Common myeloid progenitor, CD34-positive (primary cell): ENCODE data around the gene KCNN3.

Experiments
- CTCF ChIA-PET: fragments of 350-600 bp; sonication (Branson Sonifier 250); formaldehyde crosslinking; loops from one replicate; lab custom pipeline; 2021; ENCODE audit warnings: antibody characterized with exemption; lab: Charles Lee
- POLR2A ChIA-PET: fragments of 350-600 bp; sonication (Branson Sonifier 250); formaldehyde crosslinking; loops from one replicate; lab custom pipeline; 2021; ENCODE audit warnings: antibody characterized with exemption; lab: Charles Lee
- DNase-seq, 3 donors: peaks; one replicate each; pipeline versions ENCODE4 v3.0.0 to v3.0.0-alpha.2; 2013
- H3K27ac ChIP-seq, 2 experiments: 1 replicate in 1 of 2; 2 replicates in 1 of 2; pipeline ENCODE4 v1.7.0; 2013; ENCODE audit warnings: inconsistent platforms in 2 of 2, low read length in 2 of 2, mild to moderate bottlenecking in 2 of 2, low read depth in 1 of 2, moderate library complexity in 1 of 2; ENCODE audit not compliant: severe bottlenecking in 2 of 2, insufficient read depth in 1 of 2, poor library complexity in 1 of 2
- H3K27me3 ChIP-seq, 5 experiments: replicated peaks in 2 of 5; 1 replicate in 3 of 5; 2 replicates in 2 of 5; pipeline versions ENCODE4 v1.6.1 to v1.7.0; 2013; ENCODE audit warnings: low read length in 4 of 5, mild to moderate bottlenecking in 2 of 5, moderate library complexity in 2 of 5, inconsistent platforms in 1 of 5; ENCODE audit not compliant: insufficient read depth in 5 of 5, control insufficient read depth in 4 of 5
- H3K36me3 ChIP-seq, 4 experiments: 1 replicate in 2 of 4; 2 replicates in 2 of 4; pipeline versions ENCODE4 v1.6.1 to v1.7.0; 2013; ENCODE audit warnings: low read length in 3 of 4, control low read depth in 1 of 4, mild to moderate bottlenecking in 1 of 4; ENCODE audit not compliant: control insufficient read depth in 4 of 4, insufficient read depth in 4 of 4
- H3K4me1 ChIP-seq, 4 experiments: 1 replicate in 3 of 4; 2 replicates in 1 of 4; pipeline versions ENCODE4 v1.6.1 to v1.7.1; 2013; ENCODE audit warnings: low read length in 3 of 4, mild to moderate bottlenecking in 3 of 4, control low read depth in 1 of 4, inconsistent platforms in 1 of 4, moderate library complexity in 1 of 4; ENCODE audit not compliant: control insufficient read depth in 4 of 4, insufficient read depth in 4 of 4; ENCODE audit errors: control extremely low read depth in 1 of 4
- H3K4me3 ChIP-seq, 7 experiments: 1 replicate in 4 of 7; 2 replicates in 3 of 7; pipeline versions ENCODE4 v1.5.1 to v1.7.0; 2013; ENCODE audit warnings: mild to moderate bottlenecking in 7 of 7, low read length in 6 of 7, moderate library complexity in 6 of 7, inconsistent platforms in 2 of 7, low read depth in 2 of 7, control low read depth in 1 of 7; ENCODE audit not compliant: insufficient read depth in 4 of 7, control insufficient read depth in 1 of 7; ENCODE audit errors: extremely low read depth in 1 of 7
- H3K9me3 ChIP-seq, 5 experiments: 1 replicate in 4 of 5; 2 replicates in 1 of 5; pipeline versions ENCODE4 v1.6.1 to v1.7.1; 2013; ENCODE audit warnings: low read length in 4 of 5, mild to moderate bottlenecking in 2 of 5, inconsistent platforms in 1 of 5, low read depth in 1 of 5, moderate library complexity in 1 of 5; ENCODE audit not compliant: control insufficient read depth in 4 of 5, insufficient read depth in 2 of 5; ENCODE audit errors: control extremely low read depth in 1 of 5
- WGBS: methylation state at CpG from one replicate; pipeline ENCODE4 v1.1.5; 2013; ENCODE audit not compliant: insufficient coverage; 5-methylcytosine and 5-hydroxymethylcytosine counted together

The KCNN3 gene

DNA sequence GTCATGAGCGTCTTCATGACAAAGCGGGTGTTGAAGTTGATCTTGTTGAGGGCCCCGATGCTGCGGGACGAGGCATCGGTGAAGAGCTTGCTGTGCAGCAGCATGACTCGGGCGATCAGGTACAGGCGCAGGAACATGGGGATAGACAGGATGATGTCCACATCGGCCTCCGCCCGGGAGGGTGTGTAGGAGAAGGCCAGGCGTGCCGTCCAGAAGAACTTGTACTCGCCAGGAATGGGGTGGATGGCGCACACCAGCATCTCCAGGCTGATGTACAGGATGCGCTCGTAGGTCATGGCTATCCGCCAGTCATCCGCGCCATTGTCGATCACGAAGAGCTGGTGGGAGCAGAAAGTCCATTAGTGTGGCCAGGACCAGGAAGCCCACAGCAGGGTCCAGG is 98.0 kb downstream of the KCNN3 start:
- H3K4me1 ChIP-seq, result no peaks in the 10 kb centered on the region
- CTCF ChIA-PET, result interaction anchor here (1.9 to 3.1 kb wide), 2 partner anchors 12 to 106 kb away, joined by 5 to 8 read pairs; no protein-coding TSS in a partner anchor

DNA sequence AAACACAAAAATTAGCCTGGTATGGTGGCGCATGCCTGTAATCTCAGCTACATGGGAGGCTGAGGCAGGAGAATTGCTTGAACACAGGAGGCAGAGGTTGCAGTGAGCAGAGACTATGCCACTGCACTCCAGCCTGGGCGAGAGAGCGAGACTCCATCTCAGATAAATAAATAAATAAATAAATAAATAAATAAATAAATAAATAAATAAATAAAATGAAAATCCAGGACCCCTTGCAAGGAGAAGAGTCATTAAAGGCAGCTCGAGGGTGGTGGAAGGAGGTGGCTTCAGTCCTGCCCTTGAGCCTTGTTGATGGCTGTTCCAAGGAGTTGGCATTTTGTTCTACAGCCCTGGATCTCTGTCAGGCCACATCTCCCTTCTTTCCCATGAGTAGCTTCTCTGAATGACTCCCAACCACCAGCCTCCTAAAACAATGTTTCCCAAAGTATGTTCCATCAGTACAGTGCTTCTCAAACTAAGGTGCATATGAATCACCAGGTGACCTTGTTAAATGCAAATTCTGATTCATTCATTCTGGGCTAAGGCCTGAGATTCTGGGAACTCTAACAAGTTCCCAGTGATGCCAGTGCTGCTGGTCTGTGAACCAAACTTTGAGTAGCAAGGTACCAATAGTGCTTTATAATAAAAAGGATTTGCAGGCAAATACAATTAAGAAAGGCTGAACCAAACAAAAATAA is 99.0 kb downstream of the KCNN3 start:
- ChIA-PET POLR2A (no interaction called here), CTCF (interaction anchor here (1.6 to 3.1 kb wide), 4 partner anchors 11 to 107 kb away, joined by 4 to 8 read pairs (median 6); no protein-coding TSS in a partner anchor)
- no peak for DNase-seq
- no peaks in the 10 kb centered on the region for H3K4me1 ChIP-seq
- no peaks in the 10 kb centered on the region for H3K9me3 ChIP-seq
- H3K27ac ChIP-seq, result no peak overlapping the region
- H3K36me3 ChIP-seq, result no peaks in the 10 kb centered on the region
- 95% methylated on average over 2 of the region's 4 CpGs for WGBS
- no peak overlapping the region for H3K4me3 ChIP-seq
- no peaks in the 10 kb centered on the region for H3K27me3 ChIP-seq

More for the DNA sequence above, 98.0 kb downstream of the KCNN3 start:
- 97% methylated on average over 23 of the region's 23 CpGs for WGBS
- Histone ChIP-seq H3K36me3 (no peaks in the 10 kb centered on the region), H3K4me3 (no peak overlapping the region), H3K27me3 (no peaks in the 10 kb centered on the region), H3K27ac (no peak overlapping the region), H3K9me3 (no peaks in the 10 kb centered on the region)
- POLR2A ChIA-PET, result no interaction called here
- DNase-seq, result no peak

DNA sequence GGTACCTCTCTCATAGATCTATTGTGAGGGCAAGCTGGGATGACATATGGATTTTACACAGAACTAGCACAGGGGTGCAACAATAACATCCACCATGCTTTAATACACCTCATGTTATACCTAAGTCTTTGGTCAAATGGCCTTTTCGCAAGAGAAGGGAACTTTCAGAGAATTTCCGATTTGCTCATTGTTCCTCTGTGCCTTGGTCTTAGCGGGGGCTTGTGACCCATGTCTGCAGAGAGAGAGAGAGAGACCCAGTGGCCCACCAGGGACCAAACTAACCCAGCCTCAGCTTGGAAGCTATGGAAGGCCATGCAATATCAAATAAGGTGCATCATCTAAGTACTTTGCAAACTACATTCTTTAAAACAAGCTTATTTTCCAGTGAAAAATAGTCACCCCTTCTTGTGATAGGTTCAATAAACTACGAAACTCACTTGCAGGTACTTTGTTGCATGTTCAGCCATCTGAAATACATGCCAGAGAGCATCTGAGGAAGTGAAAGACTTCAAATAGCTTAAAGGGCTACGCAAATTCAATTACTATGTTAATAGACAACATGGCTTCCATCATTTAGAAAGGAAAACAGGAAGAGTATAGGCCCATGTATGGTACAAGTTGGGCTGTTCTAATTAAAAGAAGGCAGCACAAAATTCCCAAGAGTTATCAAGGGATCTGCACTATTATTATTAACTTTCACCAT is 100.7 kb downstream of the KCNN3 start:
- Histone ChIP-seq H3K27me3 (peaks cover 0 to under 1% (median 0%) of the 10 kb centered on the region in 5 experiments), H3K27ac (no peak overlapping the region), H3K36me3 (no peaks in the 10 kb centered on the region), H3K4me3 (no peak overlapping the region), H3K9me3 (no peaks in the 10 kb centered on the region), H3K4me1 (no peaks in the 10 kb centered on the region)
- ChIA-PET CTCF (interaction anchor here (1.1 to 2.0 kb wide), 9 partner anchors 9 to 167 kb away, joined by 3 to 7 read pairs (median 4); partner anchors contain the start of gene PMVK), POLR2A (no interaction called here)
- DNase-seq, result no peak
- 96% methylated on average over 4 of the region's 5 CpGs for WGBS

DNA sequence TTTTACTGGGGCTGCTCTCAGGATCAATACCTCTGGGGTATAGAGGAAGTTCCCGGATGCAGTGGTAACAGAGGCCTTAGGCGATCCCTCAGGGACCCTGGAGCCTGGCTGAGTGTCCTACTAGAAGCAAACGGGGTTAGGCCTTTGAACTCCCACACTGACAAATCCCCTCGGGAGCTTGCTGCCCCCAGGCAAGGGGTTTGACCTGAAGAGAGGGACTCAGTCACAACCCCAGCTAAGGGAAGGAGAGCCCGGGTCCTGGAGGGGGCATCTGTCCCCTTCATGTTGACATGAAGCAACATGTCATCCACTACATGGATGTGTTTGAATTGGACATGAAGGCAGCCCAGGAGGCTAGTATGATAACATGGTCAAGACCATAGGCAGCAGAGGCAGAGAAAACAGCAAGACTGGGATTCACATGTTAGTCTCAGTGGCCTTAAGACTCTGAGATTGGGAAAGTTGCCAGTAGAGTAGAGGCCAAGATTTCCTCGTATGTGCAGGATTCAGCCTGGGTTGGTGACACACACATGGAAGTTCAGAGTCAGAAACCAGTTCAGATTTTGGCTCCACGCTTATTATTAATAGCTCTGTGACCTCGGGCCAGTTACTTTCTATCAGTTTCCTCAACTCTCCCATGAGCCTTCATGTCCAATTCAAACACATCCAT is 101.5 kb downstream of the KCNN3 start:
- ChIA-PET CTCF (interaction anchor here (0.6 to 2.0 kb wide), 7 partner anchors 11 to 168 kb away, joined by 3 to 7 read pairs (median 3); partner anchors contain the start of gene PMVK), POLR2A (no interaction called here)
- H3K36me3 ChIP-seq, result no peaks in the 10 kb centered on the region
- no peak overlapping the region for H3K27ac ChIP-seq
- 93% methylated on average over 7 of the region's 8 CpGs for WGBS
- no peaks in the 10 kb centered on the region for H3K4me1 ChIP-seq
- no peak overlapping the region for H3K4me3 ChIP-seq
- no peaks in the 10 kb centered on the region for H3K9me3 ChIP-seq
- DNase-seq, result no peak
- peaks cover 0 to 3% (median 2%) of the 10 kb centered on the region in 5 experiments for H3K27me3 ChIP-seq

DNA sequence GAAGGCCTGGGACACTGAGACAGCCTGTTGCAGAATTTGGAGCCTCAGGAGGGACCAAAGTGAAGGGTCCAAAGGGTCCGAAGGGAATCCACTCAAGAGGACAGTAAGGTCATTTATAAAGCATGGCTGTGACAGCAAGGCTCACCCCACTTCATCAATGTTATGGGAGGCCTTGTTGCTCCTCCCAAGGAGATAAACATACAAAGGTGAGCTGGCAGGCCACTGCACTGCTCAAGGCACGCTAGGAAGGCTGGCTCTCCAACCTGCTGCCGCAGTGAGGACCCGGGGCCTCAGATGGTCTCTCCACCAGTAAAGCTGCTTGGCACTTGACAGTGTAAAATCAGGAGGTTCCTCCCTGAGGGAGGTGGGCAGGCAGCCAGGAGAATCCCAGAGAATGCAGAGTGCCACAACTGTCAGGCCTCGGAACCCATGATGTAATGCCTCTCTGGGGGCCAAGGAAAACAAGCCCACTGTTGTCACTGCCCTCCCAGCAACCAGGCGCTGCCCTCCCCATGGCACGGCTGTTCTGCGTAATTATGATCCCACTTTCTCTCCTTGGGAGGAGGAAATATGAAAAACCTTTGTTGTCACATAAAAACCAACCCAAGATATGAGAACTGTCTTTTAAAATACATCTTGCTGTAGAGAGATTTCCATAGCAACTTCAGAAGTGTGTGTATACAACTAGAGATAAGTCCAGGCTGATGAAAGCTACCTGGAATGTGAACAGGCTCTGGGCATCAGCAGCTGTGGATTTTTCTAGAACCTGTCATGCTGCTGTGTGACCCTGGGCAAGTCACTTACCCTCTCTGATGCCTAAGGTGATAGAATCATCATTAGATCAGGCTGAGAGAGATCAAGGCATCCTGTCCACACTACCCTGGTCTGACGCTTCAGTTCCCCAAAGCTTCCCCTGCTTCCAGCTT is 102.5 kb downstream of the KCNN3 start:
- ChIA-PET CTCF (interaction anchor here (0.9 to 2.0 kb wide), 6 partner anchors 12 to 169 kb away, joined by 3 to 7 read pairs (median 3); partner anchors contain the start of gene PMVK), POLR2A (no interaction called here)
- DNase-seq, result no peak
- Histone ChIP-seq H3K27ac (no peak overlapping the region), H3K36me3 (no peaks in the 10 kb centered on the region), H3K27me3 (peaks cover 0 to 8% (median 3%) of the 10 kb centered on the region in 5 experiments), H3K4me3 (no peak overlapping the region), H3K9me3 (no peaks in the 10 kb centered on the region), H3K4me1 (no peaks in the 10 kb centered on the region)
- WGBS, result 100% methylated on average over 8 of the region's 9 CpGs

DNA sequence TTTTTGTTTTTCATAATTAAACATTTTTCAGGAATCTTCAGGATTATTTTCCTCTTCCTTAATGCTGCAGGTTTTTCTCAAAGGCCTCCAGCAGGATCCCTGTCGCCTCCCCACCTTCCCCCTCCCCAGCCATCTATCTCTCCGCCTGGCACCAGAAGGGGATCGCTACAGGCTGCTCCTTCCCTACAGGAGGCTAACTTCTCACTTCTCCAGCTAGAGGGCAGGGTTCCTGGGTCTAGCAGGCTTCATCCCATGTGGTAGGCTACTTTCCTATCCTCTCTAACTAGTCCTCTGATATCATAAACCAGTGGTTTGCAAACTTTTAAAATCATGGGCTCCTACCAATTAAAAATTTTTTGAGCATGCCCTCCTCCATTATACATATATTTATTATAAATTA is 104.1 kb downstream of the KCNN3 start:
- H3K4me1 ChIP-seq, result peaks cover 0 to under 1% (median 0%) of the 10 kb centered on the region in 4 experiments
- POLR2A ChIA-PET, result no interaction called here
- peak; percentile 71 to 75 (median 73) for DNase-seq

More for the DNA sequence above, 104.1 kb downstream of the KCNN3 start:
- Histone ChIP-seq H3K4me3 (no peak overlapping the region), H3K9me3 (no peaks in the 10 kb centered on the region), H3K27ac (no peak overlapping the region), H3K27me3 (peaks cover 0 to 14% (median 3%) of the 10 kb centered on the region in 5 experiments), H3K36me3 (no peaks in the 10 kb centered on the region)
- CTCF ChIA-PET, result interaction anchor here (0.6 to 1.5 kb wide), 6 partner anchors 13 to 170 kb away, joined by 3 to 4 read pairs (median 3); partner anchors contain the start of gene PMVK
- WGBS, result 28% methylated on average over 3 of the region's 3 CpGs
